ENCODE measurements around the gene PEG3. TPM values are rescaled to one million over a fixed set of nuclear protein-coding genes. Genes with fewer than 3 reads are reported as not detected.

The PEG3 gene
- total and polyA plus RNA-seq, 2 of the 8 experiments (the other 6 are each of a cell fraction or from before 2014, with no cell fraction given), result not detected

DNA sequence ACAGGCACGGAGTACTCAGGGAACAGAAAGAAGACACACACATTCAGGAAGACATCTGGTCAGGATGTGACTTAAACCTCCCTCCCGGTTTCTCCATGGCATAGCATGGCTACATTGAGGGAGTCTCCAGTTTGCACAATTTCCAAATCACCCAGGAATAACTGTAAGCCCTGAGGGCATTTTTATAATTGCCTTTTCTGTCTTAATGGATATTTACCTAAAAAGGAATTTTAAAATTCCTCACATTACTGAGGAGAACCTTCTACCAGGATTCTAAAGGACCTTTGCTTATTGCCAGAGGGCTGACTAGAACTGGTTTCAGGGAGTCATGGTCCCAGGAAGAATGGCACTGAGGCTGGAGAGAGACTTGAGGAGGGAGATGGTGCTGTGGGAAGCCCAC lies 21.4 kb downstream of the PEG3 start (continued):
- TF ChIP-seq, protein P1, sequence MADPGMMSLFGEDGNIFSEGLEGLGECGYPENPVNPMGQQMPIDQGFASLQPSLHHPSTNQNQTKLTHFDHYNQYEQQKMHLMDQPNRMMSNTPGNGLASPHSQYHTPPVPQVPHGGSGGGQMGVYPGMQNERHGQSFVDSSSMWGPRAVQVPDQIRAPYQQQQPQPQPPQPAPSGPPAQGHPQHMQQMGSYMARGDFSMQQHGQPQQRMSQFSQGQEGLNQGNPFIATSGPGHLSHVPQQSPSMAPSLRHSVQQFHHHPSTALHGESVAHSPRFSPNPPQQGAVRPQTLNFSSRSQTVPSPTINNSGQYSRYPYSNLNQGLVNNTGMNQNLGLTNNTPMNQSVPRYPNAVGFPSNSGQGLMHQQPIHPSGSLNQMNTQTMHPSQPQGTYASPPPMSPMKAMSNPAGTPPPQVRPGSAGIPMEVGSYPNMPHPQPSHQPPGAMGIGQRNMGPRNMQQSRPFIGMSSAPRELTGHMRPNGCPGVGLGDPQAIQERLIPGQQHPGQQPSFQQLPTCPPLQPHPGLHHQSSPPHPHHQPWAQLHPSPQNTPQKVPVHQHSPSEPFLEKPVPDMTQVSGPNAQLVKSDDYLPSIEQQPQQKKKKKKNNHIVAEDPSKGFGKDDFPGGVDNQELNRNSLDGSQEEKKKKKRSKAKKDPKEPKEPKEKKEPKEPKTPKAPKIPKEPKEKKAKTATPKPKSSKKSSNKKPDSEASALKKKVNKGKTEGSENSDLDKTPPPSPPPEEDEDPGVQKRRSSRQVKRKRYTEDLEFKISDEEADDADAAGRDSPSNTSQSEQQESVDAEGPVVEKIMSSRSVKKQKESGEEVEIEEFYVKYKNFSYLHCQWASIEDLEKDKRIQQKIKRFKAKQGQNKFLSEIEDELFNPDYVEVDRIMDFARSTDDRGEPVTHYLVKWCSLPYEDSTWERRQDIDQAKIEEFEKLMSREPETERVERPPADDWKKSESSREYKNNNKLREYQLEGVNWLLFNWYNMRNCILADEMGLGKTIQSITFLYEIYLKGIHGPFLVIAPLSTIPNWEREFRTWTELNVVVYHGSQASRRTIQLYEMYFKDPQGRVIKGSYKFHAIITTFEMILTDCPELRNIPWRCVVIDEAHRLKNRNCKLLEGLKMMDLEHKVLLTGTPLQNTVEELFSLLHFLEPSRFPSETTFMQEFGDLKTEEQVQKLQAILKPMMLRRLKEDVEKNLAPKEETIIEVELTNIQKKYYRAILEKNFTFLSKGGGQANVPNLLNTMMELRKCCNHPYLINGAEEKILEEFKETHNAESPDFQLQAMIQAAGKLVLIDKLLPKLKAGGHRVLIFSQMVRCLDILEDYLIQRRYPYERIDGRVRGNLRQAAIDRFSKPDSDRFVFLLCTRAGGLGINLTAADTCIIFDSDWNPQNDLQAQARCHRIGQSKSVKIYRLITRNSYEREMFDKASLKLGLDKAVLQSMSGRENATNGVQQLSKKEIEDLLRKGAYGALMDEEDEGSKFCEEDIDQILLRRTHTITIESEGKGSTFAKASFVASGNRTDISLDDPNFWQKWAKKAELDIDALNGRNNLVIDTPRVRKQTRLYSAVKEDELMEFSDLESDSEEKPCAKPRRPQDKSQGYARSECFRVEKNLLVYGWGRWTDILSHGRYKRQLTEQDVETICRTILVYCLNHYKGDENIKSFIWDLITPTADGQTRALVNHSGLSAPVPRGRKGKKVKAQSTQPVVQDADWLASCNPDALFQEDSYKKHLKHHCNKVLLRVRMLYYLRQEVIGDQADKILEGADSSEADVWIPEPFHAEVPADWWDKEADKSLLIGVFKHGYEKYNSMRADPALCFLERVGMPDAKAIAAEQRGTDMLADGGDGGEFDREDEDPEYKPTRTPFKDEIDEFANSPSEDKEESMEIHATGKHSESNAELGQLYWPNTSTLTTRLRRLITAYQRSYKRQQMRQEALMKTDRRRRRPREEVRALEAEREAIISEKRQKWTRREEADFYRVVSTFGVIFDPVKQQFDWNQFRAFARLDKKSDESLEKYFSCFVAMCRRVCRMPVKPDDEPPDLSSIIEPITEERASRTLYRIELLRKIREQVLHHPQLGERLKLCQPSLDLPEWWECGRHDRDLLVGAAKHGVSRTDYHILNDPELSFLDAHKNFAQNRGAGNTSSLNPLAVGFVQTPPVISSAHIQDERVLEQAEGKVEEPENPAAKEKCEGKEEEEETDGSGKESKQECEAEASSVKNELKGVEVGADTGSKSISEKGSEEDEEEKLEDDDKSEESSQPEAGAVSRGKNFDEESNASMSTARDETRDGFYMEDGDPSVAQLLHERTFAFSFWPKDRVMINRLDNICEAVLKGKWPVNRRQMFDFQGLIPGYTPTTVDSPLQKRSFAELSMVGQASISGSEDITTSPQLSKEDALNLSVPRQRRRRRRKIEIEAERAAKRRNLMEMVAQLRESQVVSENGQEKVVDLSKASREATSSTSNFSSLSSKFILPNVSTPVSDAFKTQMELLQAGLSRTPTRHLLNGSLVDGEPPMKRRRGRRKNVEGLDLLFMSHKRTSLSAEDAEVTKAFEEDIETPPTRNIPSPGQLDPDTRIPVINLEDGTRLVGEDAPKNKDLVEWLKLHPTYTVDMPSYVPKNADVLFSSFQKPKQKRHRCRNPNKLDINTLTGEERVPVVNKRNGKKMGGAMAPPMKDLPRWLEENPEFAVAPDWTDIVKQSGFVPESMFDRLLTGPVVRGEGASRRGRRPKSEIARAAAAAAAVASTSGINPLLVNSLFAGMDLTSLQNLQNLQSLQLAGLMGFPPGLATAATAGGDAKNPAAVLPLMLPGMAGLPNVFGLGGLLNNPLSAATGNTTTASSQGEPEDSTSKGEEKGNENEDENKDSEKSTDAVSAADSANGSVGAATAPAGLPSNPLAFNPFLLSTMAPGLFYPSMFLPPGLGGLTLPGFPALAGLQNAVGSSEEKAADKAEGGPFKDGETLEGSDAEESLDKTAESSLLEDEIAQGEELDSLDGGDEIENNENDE (IDR thresholded peaks at IDR 0.05; ENCODE audit: insufficient replicate concordance, low read length), result no peak
